GM18867 (cell line): ENCODE measurements around the gene TCAIM.
A peak's percentile ranks its signal among the peaks of the same experiment; 100 is the strongest.
"Not testable (repeated sequence)": the region's sequence is repeated elsewhere in the genome, so short reads cannot be mapped to it uniquely, and the experiment has no call there.

ENCODE experiments used
- ATAC-seq: cut with Tn5 transposase; IDR thresholded peaks from one replicate; pipeline ENCODE4 v1.9.1; 2021; ENCODE audit warnings: mild to moderate bottlenecking, moderate library complexity; ENCODE audit not compliant: unreplicated experiment

TCAIM gene

GRCh38 chr3:44412365-44412764, 73.8 kb downstream of the TCAIM start:
- no peak for ATAC-seq

GRCh38 chr3:44414517-44415090, 76.0 kb downstream of the TCAIM start:
- ATAC-seq: no peak

DNA sequence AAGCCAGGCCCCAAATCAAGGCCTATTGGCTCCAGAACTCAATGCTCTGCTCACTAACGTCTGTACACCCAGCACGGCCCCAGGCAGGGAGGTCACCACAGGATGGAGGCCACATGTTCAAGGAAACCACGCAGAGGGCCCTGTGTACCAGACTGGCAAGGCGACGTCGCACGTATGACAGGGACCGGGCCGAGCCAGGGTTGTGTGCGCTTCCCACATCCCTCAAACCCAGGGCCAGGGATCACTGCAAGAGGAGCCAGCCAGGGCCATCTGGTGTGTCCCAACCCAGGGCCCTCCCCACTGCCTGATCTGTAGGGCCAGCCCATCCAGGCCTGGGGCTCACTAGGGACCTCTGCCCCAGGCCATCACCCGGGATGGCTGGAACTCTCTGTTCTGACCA, 76.9 kb downstream of the TCAIM start:
- ATAC-seq: no peak

DNA sequence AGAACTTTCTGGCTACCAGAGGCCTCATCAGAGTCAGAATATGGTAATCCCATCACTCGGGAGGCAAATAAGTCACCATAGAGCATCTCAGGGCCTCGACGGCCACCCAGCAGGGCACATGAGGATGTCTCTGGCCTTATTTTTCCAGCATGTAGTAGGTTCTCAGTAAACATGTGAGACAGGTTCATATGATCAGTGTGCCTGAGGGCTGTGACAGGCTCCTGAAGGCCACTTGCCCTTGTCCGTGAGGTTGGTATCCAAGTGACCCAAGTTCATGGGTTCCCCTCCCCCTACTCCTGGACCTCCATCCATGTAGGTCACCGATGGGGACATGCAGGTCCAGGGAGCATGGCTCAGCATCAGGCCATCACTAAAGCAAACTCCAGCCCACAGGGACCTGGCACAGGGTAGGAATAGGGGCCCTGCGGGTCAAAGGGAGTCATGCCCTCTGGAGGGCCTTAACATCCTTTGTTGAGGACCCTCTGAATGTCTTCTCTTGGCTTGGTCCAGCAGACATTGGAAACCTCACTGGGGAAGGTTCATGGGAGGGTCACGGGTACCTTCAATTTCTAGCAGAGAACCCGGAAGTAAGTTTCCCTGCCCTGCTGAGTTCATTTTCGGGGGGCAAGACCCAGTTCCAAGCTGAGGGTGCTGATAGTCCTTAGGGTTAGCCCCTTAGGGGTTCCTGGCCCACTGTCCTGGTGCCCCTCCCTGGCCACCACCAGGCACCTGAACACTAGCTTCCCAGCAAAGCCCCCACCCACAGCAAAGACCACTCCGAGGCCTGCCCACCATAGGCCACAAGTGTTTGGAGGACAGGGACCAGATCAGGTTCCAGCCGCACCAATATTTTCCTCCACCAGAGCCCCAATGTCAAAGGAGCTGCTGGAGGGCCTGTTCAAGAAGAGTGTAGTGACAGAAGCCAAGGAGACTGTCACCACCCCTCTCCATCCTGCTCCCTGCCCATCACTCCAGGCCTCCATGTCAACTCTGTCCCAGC, 77.8 kb downstream of the TCAIM start:
- no peak for ATAC-seq

DNA sequence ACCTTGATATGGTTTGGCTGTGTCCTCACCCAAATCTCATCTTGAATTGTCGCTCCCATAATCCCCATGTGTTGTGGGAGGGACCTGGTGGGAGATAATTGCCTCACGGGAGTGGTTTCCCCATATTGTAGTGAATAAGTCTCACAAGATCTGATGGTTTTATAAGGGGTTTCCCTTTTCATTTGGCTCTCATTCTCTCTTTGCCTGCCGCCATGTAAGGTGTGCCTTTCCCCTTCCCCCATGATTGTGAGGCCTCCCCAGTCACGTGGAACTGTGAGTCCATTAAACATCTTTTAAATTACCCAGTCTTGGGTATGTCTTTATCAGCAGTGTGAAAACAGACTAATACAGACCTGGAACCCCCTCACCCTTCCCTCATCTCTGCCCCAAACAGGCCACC, 79.6 kb downstream of the TCAIM start:
- not testable (repeated sequence) for ATAC-seq

- no peak for ATAC-seq
Observed at GRCh38 chr3:44418549-44418948, 80.0 kb downstream of the TCAIM start.

- no peak for ATAC-seq
Observed at GRCh38 chr3:44419116-44419922, 80.8 kb downstream of the TCAIM start.

GRCh38 chr3:44419923-44420650, 81.5 kb downstream of the TCAIM start:
- no peak for ATAC-seq

GRCh38 chr3:44420676-44421075, 82.1 kb downstream of the TCAIM start:
- no peak for ATAC-seq

DNA sequence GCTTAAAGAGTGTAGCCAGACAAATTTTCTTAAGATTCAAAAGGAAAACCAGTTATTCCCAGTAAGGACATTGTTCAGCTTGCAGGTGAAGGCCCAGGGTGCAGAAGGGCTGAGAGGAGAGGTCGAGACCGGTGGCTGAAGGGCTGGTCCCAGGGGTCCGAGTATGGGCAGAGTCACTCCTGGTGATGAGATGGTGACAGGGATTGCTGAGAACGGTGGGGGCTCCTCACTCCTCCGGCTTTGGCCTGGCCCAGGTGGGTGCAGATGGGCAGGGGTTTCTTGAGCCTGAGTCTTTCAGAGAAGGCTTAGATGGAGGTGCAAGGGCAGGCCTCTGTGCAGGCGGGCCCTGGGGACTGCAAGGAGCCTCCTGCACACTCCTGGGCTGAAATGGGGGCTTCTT, 82.7 kb downstream of the TCAIM start:
- ATAC-seq: no peak

- ATAC-seq: no peak
Observed at GRCh38 chr3:44424758-44425157, 86.2 kb downstream of the TCAIM start.

DNA sequence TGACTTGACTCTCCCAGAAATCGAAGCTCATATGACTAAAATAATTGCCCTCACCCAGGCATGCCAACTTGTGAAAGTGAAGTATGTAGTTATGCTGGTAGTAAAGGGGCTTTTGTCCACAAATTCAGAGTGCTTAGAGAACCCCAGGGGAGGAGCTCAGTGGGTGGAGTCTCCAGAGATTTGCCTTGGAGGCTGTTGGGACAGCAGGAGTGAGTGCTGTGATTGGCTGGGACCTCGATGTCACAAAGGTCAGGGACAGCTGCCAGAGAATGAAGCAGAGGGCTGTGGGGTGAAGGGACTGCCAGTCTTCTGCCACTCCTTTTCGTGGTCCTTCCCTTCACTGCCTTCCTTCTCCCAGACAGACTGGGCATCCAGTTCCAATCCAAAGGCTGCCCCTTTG, 89.1 kb downstream of the TCAIM start:
- no peak for ATAC-seq

DNA sequence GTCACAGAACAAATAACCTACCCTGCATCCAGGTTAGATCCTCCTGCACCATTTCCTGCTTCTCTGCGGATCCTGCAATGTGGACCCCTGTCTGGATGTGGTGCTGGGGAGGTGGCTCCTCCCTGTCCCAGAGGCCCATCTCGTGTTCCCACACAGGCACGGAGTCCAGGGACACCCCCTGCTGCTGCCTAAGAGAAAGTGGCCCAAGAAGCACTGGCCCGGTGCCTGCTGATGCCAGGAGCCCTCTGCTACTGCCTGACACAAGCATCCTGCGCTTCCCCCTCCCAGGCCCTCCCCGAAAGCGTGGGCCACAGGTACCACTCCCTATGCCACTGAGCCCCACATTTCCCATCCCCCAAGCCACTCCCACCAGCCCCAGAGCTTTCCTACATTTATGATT, 90.3 kb downstream of the TCAIM start:
- ATAC-seq: no peak

- no peak for ATAC-seq
Observed at GRCh38 chr3:44429459-44429858, 90.9 kb downstream of the TCAIM start.

DNA sequence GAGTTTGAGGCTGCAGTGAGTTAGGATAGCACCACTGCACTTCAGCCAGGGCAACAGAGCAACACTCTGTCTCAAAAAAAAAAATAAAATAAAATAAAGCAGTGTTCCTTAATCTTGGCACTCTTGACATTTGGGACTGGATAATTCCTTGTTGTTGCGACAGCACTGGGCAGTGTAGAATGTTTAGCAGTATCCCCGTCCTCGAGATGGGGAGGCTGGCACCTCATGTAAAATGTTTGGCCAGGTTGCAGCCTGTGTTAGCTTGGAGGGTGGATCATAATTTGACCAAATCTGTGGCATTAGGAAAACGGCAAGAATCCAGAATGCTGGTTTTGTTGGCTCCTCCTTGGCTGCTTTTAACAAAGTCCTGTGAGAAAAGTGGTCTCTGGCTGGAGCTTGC, 91.9 kb downstream of the TCAIM start:
- ATAC-seq: no peak

GRCh38 chr3:44434834-44435510, 96.4 kb downstream of the TCAIM start:
- ATAC-seq: no peak

GRCh38 chr3:44436181-44436580, 97.6 kb downstream of the TCAIM start:
- no peak for ATAC-seq

DNA sequence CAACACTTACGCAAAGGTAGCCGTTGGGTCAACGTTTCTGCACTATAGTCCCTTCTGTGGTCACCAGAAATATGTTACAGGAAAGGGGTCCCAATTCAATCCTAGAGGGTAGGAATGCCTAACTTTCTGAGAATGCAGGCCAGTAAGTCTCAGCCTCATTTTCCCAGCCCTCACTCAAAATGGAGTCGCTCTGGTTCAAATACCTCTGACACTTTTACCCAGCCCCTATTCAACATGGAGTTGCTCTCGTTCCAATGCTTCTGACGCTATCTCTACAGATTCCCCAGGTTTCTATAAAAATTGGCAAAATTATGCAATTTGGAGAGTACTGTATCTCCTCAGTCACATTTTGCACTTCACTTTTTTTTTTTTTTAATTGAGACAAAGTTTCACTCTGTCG, 99.2 kb downstream of the TCAIM start:
- no peak for ATAC-seq

DNA sequence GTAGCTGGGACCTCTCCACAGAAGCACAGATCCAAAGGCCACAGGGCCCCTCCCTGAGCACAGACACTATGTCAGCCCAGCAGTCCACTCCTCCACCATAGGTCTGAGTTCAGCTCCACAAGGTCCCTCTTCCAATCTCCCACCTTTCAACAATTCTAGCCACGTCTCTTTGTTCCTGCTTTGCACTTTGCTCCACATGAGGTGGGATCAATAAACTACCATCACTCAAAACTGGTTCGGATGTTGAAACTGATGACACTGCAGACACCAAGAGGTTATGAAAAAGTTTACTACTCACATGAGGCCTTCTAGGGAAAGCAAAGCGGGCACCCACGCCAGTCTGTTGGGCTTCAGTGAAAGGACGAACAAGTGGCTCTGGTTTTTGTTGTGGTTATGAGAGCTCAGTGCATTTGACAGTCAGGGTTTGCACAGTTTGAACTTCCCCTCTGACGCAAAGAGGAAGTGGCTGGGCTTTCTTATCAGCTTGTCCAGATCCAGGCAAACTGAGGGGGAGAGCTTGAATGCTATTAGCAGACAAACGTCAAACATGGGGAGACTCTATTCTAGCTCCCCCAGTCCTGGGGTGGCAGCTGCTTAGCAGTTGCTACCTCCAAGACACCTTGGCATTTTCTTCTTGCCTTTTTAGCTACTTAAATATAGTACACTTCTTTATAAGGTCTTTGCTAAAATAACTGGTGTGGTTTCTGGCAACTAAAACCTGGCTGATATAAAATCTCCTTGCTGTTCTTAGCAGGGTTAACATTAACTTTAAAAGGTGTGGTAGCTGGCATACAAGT, 101.1 kb downstream of the TCAIM start:
- ATAC-seq: peak; percentile 96
